B cell (primary cell): Measurements from ENCODE around the gene FAM20C. TPM values are rescaled to one million over a fixed set of nuclear protein-coding genes. Genes with fewer than 3 reads are reported as not detected.

ENCODE experiments used
- ATAC-seq: fragments of 200-7000 bp; cut with Tn5 transposase; one replicate; pipeline ENCODE4 v1.10.0; 2021; ENCODE audit warnings: low read depth, mild to moderate bottlenecking, moderate number of reproducible peaks, moderate library complexity
- CTCF ChIA-PET: fragments of 350-600 bp; sonication (Branson Sonifier 250); formaldehyde crosslinking; loops from one replicate; lab custom pipeline; 2021; ENCODE audit warnings: antibody characterized with exemption, inconsistent platforms; lab: Charles Lee
- POLR2A ChIA-PET: fragments of 350-600 bp; sonication (Branson Sonifier 250); formaldehyde crosslinking; loops from one replicate; lab custom pipeline; 2021; ENCODE audit warnings: antibody characterized with exemption; lab: Charles Lee
- DNase-seq: peaks from one replicate; pipeline ENCODE4 v3.0.0; 2013
- H2AFZ ChIP-seq: 2 replicates; pipeline ENCODE4 v1.6.1; 2012; ENCODE audit warnings: mild to moderate bottlenecking, low read depth, low read length; ENCODE audit not compliant: insufficient read depth, poor library complexity, severe bottlenecking
- H3K27ac ChIP-seq, 2 donors: 1 replicate in 1 of 2; 2 replicates in 1 of 2; pipeline ENCODE4 v1.5.1; 2012 to 2013; ENCODE audit warnings: low read length in 2 of 2, mild to moderate bottlenecking in 2 of 2, moderate library complexity in 1 of 2
- H3K27me3 ChIP-seq, 4 experiments: fragments of 200-600 bp in 1 of 4; sonication (generic) in 1 of 4; replicated peaks in 1 of 4; 1 replicate in 2 of 4; 2 replicates in 2 of 4; pipeline versions ENCODE4 v1.6.1 to v1.7.0; 2013 to 2016; ENCODE audit warnings: low read length in 3 of 4, mild to moderate bottlenecking in 2 of 4, mixed read lengths in 1 of 4, moderate library complexity in 1 of 4; ENCODE audit not compliant: insufficient read depth in 4 of 4, control insufficient read depth in 3 of 4; ENCODE audit errors: control extremely low read depth in 1 of 4
- H3K36me3 ChIP-seq, 2 experiments: replicated peaks in 1 of 2; 1 replicate in 1 of 2; 2 replicates in 1 of 2; pipeline versions ENCODE4 v1.6.1 to v1.7.1; 2013; ENCODE audit warnings: low read length in 1 of 2; ENCODE audit not compliant: insufficient read depth in 2 of 2, control insufficient read depth in 1 of 2; ENCODE audit errors: control extremely low read depth in 1 of 2, extremely low read depth in 1 of 2
- H3K4me1 ChIP-seq, 2 donors: fragments of 200-600 bp in 1 of 2; sonication (generic) in 1 of 2; 1 replicate in 1 of 2; 2 replicates in 1 of 2; pipeline versions ENCODE4 v1.5.1 to v1.6.1; 2013 to 2017; ENCODE audit warnings: low read length in 2 of 2; ENCODE audit not compliant: control insufficient read depth in 2 of 2, insufficient read depth in 2 of 2
- H3K4me2 ChIP-seq: replicated peaks from 2 replicates; pipeline ENCODE3; 2012; ENCODE audit warnings: mild to moderate bottlenecking, low read depth, low read length; ENCODE audit not compliant: poor library complexity, severe bottlenecking
- H3K4me3 ChIP-seq, 5 experiments: fragments of 200-600 bp in 1 of 5; sonication (generic) in 1 of 5; 1 replicate in 3 of 5; 2 replicates in 2 of 5; pipeline versions ENCODE4 v1.5.1 to v1.7.0; 2011 to 2016; ENCODE audit warnings: low read length in 4 of 5, mild to moderate bottlenecking in 4 of 5, low read depth in 2 of 5, control low read depth in 1 of 5, moderate library complexity in 1 of 5; ENCODE audit not compliant: insufficient read depth in 1 of 5; ENCODE audit errors: control extremely low read depth in 1 of 5, extremely low read depth in 1 of 5
- H3K79me2 ChIP-seq: fragments of 200-600 bp; sonication (generic); one replicate; pipeline ENCODE4 v1.6.0; 2016; ENCODE audit warnings: low read length; ENCODE audit not compliant: control insufficient read depth, insufficient read depth
- H3K9ac ChIP-seq: fragments of 200-600 bp; sonication (generic); 2 replicates; pipeline ENCODE4 v1.6.1; 2017; ENCODE audit warnings: mild to moderate bottlenecking, low read length, moderate library complexity
- H3K9me3 ChIP-seq, 3 donors: one replicate each; pipeline versions ENCODE4 v1.6.1 to v1.7.1; 2013; ENCODE audit warnings: low read length in 2 of 3; ENCODE audit not compliant: control insufficient read depth in 2 of 3, insufficient read depth in 1 of 3; ENCODE audit errors: control extremely low read depth in 1 of 3
- H4K20me1 ChIP-seq: 2 replicates; pipeline ENCODE4 v1.6.0; 2012; ENCODE audit warnings: mild to moderate bottlenecking, low read length; ENCODE audit not compliant: insufficient read depth, control insufficient read depth, poor library complexity, severe bottlenecking
- H3K27ac Mint-ChIP-seq: one replicate; pipeline ENCODE4 v1.8.0; 2021; ENCODE audit warnings: mixed read lengths
- H3K27me3 Mint-ChIP-seq: one replicate; pipeline ENCODE4 v1.8.0; 2021; ENCODE audit warnings: mixed read lengths
- H3K4me1 Mint-ChIP-seq: one replicate; pipeline ENCODE4 v1.8.0; 2021; ENCODE audit warnings: mixed read lengths
- H3K4me3 Mint-ChIP-seq: one replicate; pipeline ENCODE4 v1.8.0; 2021; ENCODE audit warnings: mixed read lengths
- H3K9me3 Mint-ChIP-seq: one replicate; pipeline ENCODE4 v1.8.0; 2022; ENCODE audit warnings: mixed read lengths; ENCODE audit not compliant: insufficient read depth
- EZH2 ChIP-seq: IDR thresholded peaks from 2 replicates; pipeline ENCODE4 v1.6.1; 2012; ENCODE audit warnings: borderline replicate concordance, low read depth, mild to moderate bottlenecking, moderate library complexity, low read length; ENCODE audit not compliant: insufficient read depth, poor library complexity, severe bottlenecking
- WGBS: methylation state at CpG from one replicate; pipeline ENCODE4 v1.1.5; 2013; ENCODE audit warnings: missing lambda C conversion rate; ENCODE audit not compliant: insufficient coverage; 5-methylcytosine and 5-hydroxymethylcytosine counted together
- intact Hi-C: fragments of 100-400 bp; cut with micrococcal nuclease; formaldehyde crosslinking; loops from one replicate; pipeline ENCODE4 v1.10.0; 2022
- polyA plus RNA-seq: library from polyadenylated mRNA; depleted of rRNA; stranded (reverse); fragments of >200 nt; gene quantifications from 2 replicates; pipeline ENCODE4 v1.2.3, GENCODE V29; 2012
- total RNA-seq, 2 donors: library from RNA; stranded (reverse); fragments of 120-200 nt in 1 of 2; gene quantifications; 1 replicate in 1 of 2; 2 replicates in 1 of 2; pipeline versions ENCODE4 v1.2.3 to v1.2.4, GENCODE V29; 2013 to 2022
- TF ChIP-seq, protein P1 (sequence below): fragments of 200-600 bp; IDR thresholded peaks from one replicate; pipeline ENCODE4 v1.8.0; 2022; ENCODE audit warnings: antibody characterized with exemption, mild to moderate bottlenecking

The FAM20C gene
- total and polyA plus RNA-seq, 2 donors (not counting 1 experiment from before 2014, with no cell fraction given) = 0.54 to 0.81 TPM

DNA sequence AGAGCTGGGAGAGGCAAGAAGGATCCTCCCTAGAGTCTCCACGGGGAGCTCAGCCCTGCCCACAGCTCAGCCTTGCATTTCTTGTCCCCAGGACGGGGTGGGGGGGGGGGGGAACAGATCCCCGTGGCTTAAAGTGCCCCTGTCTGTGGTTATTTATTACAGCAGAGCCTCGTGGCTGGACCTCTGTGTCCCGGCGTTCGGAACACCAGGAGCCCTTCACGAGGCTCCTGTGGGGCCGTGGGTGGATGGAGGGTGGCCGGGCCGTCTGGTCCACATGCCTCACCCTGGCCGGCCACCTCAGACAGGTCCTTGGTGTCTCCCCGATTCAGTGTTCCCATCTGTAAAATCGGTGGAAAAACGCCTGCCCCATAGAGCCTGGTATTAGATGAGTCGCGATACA, 37.9 kb downstream of the FAM20C start:
- no peak for TF ChIP-seq EZH2
- TF ChIP-seq, protein P1, sequence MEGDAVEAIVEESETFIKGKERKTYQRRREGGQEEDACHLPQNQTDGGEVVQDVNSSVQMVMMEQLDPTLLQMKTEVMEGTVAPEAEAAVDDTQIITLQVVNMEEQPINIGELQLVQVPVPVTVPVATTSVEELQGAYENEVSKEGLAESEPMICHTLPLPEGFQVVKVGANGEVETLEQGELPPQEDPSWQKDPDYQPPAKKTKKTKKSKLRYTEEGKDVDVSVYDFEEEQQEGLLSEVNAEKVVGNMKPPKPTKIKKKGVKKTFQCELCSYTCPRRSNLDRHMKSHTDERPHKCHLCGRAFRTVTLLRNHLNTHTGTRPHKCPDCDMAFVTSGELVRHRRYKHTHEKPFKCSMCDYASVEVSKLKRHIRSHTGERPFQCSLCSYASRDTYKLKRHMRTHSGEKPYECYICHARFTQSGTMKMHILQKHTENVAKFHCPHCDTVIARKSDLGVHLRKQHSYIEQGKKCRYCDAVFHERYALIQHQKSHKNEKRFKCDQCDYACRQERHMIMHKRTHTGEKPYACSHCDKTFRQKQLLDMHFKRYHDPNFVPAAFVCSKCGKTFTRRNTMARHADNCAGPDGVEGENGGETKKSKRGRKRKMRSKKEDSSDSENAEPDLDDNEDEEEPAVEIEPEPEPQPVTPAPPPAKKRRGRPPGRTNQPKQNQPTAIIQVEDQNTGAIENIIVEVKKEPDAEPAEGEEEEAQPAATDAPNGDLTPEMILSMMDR = no peak
- Mint-ChIP-seq H3K9me3 (no peaks in the 10 kb centered on the region), H3K4me1 (no peaks in the 10 kb centered on the region), H3K27ac (no peak overlapping the region), H3K27me3 (no peaks in the 10 kb centered on the region), H3K4me3 (no peak overlapping the region)
- ATAC-seq (no peak), DNase-seq (no peak)
- Histone ChIP-seq H3K9ac (no peak overlapping the region), H3K79me2 (no peaks in the 10 kb centered on the region), H3K9me3 (no peaks in the 10 kb centered on the region), H3K27me3 (no peaks in the 10 kb centered on the region), H3K36me3 (no peaks in the 10 kb centered on the region), H3K4me1 (no peaks in the 10 kb centered on the region), H4K20me1 (no peaks in the 10 kb centered on the region), H3K4me3 (no peak overlapping the region), H3K27ac (no peak overlapping the region), H2AFZ (no peak overlapping the region), H3K4me2 (no peak overlapping the region)
- ChIA-PET POLR2A (no interaction called here), CTCF (no interaction called here)
- WGBS = 87% methylated on average over 10 of the region's 17 CpGs
- intact Hi-C loops = no loop called here

DNA sequence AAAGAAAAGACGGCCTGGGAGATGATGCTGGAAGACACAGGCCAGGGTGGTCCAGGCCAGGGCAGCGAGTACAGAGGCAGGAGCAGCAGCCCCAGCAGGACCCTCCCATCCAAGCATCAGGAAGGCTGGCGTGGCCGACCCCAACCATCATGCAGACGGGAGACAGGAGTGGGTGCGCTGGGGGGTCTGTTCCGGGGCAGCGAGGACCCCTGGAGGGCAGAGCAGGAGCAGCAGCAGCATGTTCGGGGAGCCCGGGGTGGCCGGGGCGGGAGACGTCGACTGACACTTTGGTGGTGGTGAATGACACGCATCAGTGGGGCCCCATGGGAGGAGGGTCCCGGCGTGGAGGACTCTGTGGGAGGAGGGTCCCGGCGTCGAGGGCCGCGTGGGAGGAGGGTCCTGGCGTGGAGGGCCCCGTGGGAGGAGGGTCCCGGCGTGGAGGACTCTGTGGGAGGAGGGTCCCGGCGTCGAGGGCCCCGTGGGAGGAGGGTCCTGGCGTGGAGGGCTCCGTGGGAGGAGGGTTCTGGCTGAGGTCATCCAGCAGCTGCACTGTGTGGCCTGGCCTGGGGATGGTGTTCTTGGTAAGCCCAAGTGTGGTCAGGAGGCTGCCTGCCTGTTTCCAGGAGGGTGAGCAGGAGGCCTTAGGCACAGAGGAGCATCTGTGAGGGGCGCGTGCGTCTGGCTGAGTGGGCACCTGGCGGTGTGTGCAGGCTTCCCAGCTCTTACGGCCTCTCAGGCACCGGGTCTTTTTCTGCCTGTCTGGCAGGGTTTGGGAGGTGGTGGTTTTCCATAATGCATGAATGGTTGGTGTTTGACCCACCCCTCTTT, 38.9 kb downstream of the FAM20C start:
- POLR2A ChIA-PET = no interaction called here
- intact Hi-C loops = no loop called here
- Histone ChIP-seq H3K4me2 (no peak overlapping the region), H2AFZ (no peak overlapping the region), H3K79me2 (no peaks in the 10 kb centered on the region), H3K27me3 (no peaks in the 10 kb centered on the region), H3K4me1 (no peaks in the 10 kb centered on the region), H3K9ac (no peak overlapping the region), H3K36me3 (no peaks in the 10 kb centered on the region), H3K27ac (no peak overlapping the region), H4K20me1 (no peaks in the 10 kb centered on the region), H3K4me3 (no peak overlapping the region), H3K9me3 (peaks cover 0 to under 1% (median 0%) of the 10 kb centered on the region in 3 donors)
- no peaks in the 10 kb centered on the region for H3K4me1 Mint-ChIP-seq
- H3K27me3 Mint-ChIP-seq = no peaks in the 10 kb centered on the region
- DNase-seq (no peak), ATAC-seq (no peak)
- 87% methylated on average over 30 of the region's 38 CpGs for WGBS
- no peak for TF ChIP-seq EZH2
- TF ChIP-seq, protein P1 = no peak
- H3K9me3 Mint-ChIP-seq = no peaks in the 10 kb centered on the region
- no peak overlapping the region for H3K27ac Mint-ChIP-seq
- CTCF ChIA-PET = no interaction called here
- no peak overlapping the region for H3K4me3 Mint-ChIP-seq
